GM18858 (cell line): Measurements from ENCODE around the gene XCL2.
"Not testable (repeated sequence)": the region's sequence is repeated elsewhere in the genome, so short reads cannot be mapped to it uniquely, and the experiment has no call there.

Source experiments
- ATAC-seq: cut with Tn5 transposase; IDR thresholded peaks from one replicate; pipeline ENCODE4 v1.9.1; 2021; ENCODE audit not compliant: unreplicated experiment

The XCL2 gene

GRCh38 chr1:168543840-168544498 lies at the start of gene XCL2:
Gene XCL2 (minus strand): TSS chr1:168543997. CDS start chr1:168543964, 33 bp downstream.
- ATAC-seq, result not testable (repeated sequence)

GRCh38 chr1:168591641-168592250 lies 47.9 kb upstream of the XCL2 start:
- ATAC-seq, result no peak

DNA sequence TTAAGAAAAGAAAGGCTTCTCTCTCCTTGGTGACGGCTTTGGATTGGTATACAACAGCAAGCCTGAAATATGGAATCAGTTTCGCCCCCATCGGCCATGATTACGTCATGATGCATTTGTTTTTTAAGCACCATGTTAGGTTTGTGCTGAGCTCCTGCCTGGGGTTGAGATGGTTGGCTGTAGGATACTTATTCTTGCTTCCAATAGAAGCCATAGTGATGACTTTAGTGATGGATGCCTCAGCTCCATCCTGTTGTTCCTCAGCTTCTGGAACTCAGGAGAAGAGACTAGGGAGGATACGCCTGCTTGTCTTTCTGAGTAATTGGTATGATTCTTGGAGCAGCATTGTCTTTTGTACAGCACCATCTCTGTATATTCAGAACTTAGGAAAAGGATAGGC lies 47.3 kb upstream of the XCL2 start:
- ATAC-seq, result no peak

DNA sequence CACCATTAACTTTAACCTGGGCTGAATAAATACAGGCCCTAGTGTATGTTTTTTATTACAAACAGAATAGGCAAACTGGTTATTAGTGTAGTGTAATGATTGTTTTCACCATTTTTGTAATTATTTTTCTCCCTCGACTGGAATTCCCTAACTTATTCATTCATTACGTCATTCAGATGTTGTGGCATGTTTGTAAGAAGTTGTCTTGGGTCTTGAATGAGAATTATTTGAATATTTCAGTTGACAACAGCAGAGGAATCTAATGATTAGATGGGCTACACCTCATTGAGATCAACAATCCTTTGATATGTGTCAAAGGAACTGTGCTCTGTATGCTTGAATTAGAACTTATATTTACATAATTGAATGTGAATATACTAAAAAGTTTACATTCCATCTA lies 45.4 kb upstream of the XCL2 start:
- ATAC-seq, result no peak

DNA sequence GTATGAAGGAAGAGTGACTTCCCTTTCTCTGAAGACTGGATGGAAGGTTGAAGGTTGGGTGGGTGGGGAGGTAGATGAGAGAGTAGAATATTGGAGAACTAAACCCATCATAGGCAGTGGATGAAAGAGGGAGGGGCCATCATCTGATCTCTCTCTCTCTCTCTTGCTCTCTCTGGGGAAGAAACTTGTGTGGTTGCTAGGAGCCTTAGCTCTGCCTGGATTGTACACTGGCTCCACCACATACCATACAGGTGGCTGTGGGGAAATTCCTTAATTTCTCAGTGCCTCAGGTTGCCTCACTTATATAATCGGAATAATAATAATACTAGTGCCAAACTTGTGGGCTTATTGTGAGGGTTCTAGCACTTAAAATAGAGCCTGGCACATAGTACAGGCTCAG lies 42.1 kb upstream of the XCL2 start:
- no peak for ATAC-seq

GRCh38 chr1:168585191-168585590 lies 41.4 kb upstream of the XCL2 start:
- ATAC-seq, result no peak

DNA sequence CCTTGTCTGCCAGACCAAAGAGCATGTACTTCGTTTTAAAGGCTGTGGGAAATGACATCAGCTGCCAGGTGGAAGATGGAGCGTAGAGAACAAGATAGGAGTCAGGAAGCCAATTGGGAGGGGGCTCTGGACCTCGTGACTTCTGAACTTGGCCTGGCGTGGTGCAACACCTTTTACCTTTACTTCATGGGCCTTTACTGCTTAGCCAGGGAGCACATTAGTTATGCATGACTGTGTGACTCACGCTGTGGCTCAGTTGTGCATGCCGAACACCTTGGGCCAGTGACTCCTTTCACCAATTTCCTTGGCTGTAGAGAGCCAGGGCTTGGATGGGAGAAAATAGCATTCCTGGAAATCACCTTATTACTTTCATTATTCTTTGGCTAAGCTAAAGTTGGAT lies 39.8 kb upstream of the XCL2 start:
- ATAC-seq, result no peak

DNA sequence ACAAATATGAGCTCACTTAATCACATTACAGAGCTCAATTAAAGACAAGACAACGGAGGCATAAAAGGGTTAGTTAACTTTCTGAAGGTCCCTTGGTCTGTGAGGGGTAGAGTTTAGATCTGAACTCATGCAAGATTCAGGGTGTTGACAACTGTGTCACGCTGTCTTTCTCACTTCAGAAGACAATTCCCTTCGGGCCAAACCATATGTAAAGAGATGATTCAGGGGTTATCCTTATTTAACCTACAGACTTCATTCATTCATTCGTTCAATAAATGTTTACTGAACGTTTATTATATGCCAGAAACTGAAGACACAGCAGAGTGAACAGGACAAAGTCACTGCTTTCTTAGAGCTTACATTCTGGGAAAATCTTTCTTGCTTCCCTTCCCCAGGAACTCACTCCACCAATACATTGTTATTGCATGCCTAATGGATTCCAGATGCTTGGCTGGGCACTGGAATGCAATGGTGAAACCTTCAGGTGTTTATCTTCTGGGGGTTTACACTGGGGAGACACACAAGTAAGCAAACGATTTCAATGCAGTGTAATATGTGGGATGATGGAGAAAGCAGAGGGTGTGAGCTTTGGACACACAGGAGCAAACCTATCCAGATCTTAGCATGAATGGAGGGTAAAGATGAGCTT lies 39.0 kb upstream of the XCL2 start:
- no peak for ATAC-seq

DNA sequence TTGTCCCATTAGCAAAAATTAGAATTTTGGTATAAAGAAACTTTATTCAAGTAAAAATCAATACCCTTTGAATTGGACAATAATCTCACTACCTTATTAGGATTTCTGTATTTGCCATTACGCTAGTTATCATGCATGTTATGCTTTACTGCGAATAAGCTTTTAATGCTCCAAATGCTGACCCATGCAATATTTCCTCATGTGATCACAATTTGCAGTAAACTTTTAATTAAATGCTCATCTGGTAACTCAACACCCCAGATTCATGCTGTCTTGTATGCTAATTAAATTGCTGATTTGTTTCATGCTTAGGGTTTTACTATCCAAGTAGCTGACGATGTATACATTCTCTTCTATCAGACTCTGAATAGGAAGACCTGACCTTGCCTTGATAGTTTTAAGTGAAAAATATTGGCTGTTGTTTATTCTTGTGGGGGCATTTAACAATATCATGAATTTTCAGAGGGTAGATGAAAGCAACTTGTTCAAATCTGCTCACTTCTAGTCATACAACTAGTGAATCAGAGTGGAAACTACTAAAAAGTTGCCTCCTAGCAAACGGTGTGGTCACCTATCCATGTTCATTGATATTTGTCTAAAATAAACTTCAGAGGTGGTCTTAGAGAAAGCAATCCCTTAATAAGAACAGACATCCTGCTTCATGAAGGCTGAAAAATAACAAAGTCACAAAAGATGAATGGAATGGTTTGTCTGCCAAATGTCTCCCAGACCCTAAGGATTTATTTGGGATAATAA lies 38.2 kb upstream of the XCL2 start:
- ATAC-seq, result no peak

- not testable (repeated sequence) for ATAC-seq
Observed at GRCh38 chr1:168580991-168581390, 37.2 kb upstream of the XCL2 start.

DNA sequence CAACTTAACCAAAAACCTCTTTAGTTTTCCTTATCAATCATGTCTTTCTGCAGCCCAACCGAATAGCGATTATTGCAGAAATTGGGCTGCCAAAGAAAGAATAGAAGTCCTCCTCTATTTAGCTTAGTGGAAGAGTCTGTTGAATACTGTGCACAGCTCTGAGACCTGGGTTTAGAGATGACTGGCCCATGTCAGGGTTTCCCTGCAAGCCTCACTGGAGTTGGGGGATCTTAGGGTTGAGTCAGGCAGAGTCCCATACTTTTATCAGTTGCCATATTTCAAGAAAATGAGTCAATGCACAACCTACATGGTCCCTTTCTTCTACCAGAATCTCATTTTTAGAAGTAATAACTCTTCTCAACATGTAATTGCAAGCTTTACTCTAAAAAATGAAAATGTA lies 36.5 kb upstream of the XCL2 start:
- ATAC-seq, result not testable (repeated sequence)

DNA sequence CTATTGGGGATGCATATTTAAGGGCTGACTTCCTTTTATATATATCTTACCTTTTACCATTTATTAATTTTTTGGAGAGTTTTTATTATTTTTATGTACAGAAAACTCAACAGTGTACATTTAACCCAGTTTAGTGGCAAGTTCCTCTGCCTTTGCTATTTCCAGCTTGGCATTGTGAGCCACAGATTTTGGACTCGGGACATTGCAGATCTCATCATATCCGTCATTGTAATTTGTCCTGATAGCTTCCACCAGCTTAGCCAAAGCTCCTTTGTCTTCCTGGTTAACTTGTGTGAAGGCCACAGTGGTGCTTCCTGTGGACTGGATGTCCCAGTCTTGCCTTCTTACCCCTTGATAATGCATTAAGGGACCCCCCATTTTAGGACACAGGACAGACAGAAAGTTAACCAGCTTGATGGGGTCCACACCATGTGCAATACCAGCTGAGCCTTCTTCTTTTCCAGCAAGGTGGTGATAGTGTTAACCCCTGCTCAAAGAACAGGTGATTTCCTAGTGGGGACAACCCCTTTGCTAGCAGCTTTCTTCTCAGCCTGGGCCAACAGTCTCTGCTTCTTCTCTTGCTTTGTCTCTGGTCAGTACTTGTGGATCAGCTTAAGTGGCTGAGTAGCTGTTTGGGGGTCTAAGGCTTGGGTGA lies 34.9 kb upstream of the XCL2 start:
- not testable (repeated sequence) for ATAC-seq

- not testable (repeated sequence) for ATAC-seq
Observed at GRCh38 chr1:168576245-168576688, 32.5 kb upstream of the XCL2 start, which contains the start of gene XCL1. Gene XCL1 (plus strand): TSS chr1:168576605. CDS start chr1:168576638, 33 bp downstream.

DNA sequence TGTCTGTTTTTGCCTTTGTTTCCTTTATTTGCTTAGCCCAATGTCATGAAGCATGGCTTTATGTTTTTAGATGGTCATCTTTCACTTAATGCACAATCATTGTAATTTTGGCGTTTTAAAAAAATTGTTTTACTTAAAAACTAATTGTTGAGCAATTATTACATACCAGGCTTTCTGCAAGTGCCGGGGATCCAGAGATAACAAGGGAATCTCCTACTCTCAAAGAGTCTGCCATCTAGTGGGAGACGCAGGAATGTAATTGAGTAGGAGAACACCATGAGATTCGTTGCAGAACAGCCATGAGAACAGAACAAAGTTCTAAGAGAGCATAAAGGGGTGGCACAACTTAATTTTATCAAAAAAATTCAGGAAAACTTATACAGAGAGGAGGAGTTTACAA lies 30.4 kb upstream of the XCL2 start:
- not testable (repeated sequence) for ATAC-seq

DNA sequence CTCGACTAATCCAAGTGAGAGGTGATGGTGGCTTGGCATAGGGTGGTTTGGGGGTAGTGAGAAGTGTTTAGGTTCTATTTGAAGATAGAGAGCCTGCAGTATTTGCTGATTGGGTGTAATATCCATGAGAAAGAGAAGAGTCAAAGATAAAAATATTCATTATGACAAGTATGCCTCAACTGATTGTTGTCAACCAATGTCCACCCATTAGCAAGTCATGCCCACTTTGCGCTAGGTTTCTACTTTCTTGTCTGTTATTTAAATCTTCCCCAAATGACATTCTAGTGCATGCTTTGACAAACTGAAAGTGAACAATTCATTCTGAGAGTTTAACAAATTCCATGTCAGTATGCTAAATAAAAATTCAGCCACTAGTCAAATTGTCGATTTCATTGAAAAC lies 28.8 kb upstream of the XCL2 start:
- ATAC-seq, result no peak

DNA sequence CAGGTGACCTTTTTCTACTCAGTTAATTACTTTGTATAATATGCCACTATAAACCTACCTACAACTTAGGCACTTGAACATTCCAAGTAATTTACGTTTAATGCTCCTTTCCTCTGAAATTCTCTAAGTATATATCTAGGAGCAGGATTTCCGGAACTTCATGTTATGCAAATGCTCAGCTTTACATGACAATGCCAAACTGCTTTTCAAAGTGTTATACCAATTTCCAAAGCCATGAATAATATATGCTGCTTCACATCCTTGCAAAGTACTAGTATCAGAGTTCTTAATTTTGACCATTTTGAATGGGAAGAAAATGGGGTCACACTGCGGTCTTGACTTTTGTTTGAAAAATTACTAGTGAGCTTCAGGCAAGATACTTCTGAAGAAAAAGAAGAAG lies 26.9 kb upstream of the XCL2 start:
- no peak for ATAC-seq

DNA sequence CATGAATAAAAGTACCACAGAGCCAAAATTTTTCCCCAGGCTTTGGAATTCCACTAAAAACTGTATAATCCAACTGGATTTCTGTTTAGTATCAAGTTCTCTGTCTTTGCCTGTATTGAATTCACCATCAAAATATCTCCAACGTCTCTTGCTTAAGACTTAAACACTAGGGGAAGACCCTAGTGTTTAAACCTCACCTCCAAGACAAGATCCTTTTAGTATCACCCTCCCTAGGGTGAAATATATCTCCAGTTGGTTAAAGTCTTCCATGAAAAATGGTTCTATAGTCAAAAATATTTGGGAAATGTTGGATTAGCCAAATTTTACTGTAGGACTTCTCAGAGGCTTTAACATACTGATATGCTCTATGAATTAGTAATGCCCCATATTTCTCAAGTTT lies 24.5 kb upstream of the XCL2 start:
- ATAC-seq, result no peak

- no peak for ATAC-seq
Observed at GRCh38 chr1:168567568-168567967, 23.8 kb upstream of the XCL2 start.

DNA sequence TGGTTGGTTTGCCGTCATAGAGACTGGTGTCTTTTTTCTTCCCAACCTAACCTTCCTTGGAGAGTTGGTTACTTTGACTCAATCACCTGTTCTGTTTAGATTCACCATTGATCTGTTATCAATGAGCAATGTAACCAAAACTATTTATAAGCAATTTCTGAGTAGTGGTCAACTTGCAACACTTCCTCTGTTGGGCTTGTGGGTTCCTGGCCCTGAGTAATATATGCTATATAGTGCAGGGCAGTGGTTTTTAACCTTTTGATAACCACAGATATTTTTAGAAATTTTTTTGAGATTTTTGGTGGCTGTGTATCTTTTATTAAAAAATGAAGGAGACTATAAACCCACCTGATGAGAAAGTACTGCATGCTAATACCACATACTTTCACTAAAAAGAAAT lies 23.2 kb upstream of the XCL2 start:
- no peak for ATAC-seq

- no peak for ATAC-seq
Observed at GRCh38 chr1:168565825-168566224, 22.0 kb upstream of the XCL2 start.

- no peak for ATAC-seq
Observed at GRCh38 chr1:168561989-168562388, 18.2 kb upstream of the XCL2 start.
